Medulla oblongata (tissue), 1 donor: ENCODE measurements around the gene NAV3.

Source experiments
- DNase-seq: peaks from one replicate; pipeline ENCODE4 v3.0.0-alpha.2; 2015; ENCODE audit errors: extremely low spot score

NAV3 gene

GRCh38 chr12:77830583-77831351 lies at the start of gene NAV3:
Gene NAV3 (plus strand): TSS chr12:77830894. CDS start chr12:77831462, 568 bp downstream.
- DNase-seq: no peak

DNA sequence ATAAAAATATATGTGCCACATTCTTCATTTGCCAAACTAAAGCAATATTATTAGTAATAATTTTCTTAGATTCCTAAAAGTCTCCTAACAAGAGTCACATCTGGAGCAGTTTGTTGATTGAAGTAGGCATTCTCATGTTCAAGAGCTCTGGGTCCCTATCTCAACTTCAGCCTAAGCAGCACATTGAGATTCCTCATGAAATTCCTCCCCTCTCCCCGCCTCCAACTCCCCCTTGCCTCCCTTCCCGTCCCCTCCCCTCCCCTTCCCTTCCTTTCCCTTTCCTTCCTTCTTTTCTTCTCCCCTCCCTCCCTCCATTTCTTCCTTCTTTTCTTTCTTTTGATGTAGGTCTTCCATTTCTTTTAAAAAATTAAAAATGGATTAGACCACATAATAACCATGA lies 48.7 kb upstream of the NAV3 start:
- no peak for DNase-seq

GRCh38 chr12:77782766-77783165 lies 47.9 kb upstream of the NAV3 start:
- DNase-seq: no peak

DNA sequence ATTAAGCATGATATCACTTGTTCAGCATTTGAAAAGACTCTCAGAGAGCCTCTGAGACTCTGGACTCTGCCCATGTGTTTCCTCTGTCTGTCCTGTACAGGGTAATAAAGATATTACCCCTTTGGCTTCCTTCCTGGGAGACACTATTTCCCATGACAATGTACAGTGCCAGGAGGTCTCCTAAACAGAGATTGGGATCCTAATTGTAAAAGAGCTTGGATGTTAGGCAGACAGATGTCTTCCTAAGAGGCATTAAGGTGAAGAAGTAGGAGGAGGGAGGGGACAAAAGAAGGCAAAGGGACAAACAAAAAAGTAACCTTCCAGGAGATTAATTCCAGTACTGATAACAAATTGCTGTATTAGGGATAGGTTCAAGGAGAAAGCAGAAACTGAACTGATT lies 45.5 kb upstream of the NAV3 start:
- DNase-seq: no peak

- DNase-seq: no peak
These were observed 44.0 kb upstream of the NAV3 start for GRCh38 chr12:77786675-77787074.

- no peak for DNase-seq
These were observed 42.2 kb upstream of the NAV3 start for GRCh38 chr12:77788231-77789168.

DNA sequence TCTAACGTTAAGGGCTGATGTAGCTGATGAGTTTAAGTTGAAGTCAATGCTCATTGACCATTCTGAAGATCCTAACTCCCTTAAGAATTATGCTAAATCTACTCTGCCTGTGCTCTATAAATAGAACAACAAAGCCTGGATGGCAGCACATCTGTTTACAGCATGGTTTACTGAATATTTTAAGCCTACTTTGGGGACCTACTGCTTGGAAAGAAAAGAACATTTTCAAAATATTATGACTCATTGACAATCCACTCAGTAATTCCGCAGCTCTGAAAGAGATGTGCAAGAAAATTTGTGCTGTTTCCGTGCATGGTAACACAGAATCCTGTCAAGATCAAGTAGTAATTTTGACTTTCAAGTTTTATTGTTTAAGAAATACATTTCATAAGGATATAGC lies 35.0 kb upstream of the NAV3 start:
- no peak for DNase-seq

DNA sequence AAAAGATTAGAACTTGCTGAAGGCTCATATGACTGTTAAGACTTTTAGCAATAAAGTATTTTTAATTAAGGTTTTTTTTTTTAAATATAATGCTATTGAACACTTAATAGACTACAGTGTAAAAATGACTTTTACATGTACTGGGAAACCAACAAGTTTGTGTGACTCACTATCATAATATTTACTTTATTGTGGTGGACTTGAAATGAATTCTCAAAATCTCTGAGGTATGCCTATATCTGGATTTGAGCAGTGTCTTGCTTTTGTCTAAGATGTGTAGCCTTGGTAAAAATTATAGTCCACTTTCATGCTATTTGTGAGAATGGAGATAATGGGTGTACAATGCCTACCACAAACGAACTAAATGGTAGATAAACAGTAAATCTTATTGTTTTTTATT lies 33.9 kb upstream of the NAV3 start:
- no peak for DNase-seq

- DNase-seq: no peak
These were observed 30.2 kb upstream of the NAV3 start for GRCh38 chr12:77800501-77800900.

- no peak for DNase-seq
These were observed 22.2 kb upstream of the NAV3 start for GRCh38 chr12:77808534-77808933.

DNA sequence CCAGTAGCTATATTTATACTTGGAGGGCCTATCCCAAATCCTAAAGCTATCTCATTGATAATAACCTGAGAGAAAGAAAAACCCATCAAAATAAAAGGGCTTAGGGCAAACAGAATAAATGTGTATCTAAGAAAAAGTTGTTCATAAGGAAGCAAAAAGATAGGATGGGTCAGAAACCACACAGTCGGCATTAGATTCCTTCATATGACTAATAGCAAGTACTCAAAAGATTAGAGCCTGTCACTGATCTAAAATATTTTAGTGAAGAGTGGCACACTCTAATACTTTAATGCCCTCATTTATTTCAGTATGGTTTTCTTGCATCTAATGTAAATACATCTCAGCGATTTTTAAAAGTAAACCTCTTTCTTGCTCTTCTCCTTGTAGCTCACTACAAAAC lies 17.1 kb upstream of the NAV3 start:
- DNase-seq: no peak

- no peak for DNase-seq
These were observed 16.3 kb upstream of the NAV3 start for GRCh38 chr12:77814386-77814785.

DNA sequence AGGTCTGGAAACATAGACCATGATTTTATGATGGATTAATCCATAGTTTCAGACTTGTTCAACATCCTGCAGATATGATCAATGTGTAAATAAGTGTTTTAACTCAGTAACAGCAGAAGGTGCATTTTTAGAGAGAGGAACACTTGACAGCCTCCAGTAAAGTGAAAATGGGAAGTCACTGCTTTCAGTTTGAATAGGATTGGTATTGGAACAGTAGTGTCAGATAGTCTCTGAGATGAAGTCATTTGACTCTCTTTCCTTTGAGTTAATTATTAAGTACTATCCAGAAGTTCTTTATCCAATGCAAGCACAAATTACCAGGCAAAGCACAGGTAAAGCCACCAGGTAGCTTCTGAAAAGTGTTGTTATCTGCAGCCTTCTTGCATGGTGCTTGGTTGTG lies 14.5 kb upstream of the NAV3 start:
- DNase-seq: peak; percentile 16

- no peak for DNase-seq
These were observed 13.4 kb upstream of the NAV3 start for GRCh38 chr12:77817276-77817675.

DNA sequence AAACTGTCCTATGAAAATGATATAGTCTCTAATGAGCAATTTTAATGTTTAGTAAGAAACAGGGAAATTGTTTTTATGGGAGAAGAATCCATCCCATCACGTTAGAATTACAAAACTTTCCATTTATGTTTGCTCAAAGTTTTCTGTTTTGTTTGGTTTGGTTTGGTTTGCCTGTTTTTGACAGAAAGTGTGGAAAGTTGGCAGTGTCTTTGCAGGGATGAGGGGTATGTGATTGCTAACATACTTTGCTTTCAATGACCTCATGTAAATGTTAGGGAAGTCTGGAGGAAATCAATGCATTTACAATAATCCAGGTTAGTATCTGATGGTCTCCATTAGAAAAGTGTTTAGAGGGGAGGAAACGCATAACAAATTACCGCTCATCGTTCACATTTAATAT lies 12.3 kb upstream of the NAV3 start:
- no peak for DNase-seq

- no peak for DNase-seq
These were observed 8.9 kb upstream of the NAV3 start for GRCh38 chr12:77821699-77822203.

DNA sequence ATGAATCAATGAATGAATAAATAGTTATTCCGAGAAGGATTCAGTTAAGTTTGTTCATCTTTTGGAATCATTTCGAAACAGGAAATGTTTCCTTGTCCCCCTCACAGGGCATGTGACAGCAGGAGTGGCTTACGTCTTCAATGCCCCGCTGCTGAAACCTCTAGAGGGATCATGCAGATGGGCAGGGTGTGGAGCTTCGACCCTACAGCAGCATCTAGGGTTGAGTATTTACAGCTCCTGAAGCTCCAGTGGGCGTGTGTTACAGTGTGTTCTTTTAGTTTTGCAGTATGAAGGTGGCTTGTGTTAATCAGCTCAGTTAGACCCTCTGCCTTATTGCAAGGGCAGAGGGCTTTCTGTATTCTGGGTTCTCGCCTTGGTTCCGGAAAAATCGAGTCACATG lies 2.6 kb downstream of the NAV3 start:
- peak; percentile 30 for DNase-seq

GRCh38 chr12:77834618-77835017 lies 3.9 kb downstream of the NAV3 start:
- DNase-seq: no peak

- no peak for DNase-seq
These were observed 5.3 kb downstream of the NAV3 start for GRCh38 chr12:77835969-77836368.

GRCh38 chr12:77837876-77838291 lies 7.2 kb downstream of the NAV3 start:
- DNase-seq: peak; percentile 31

- DNase-seq: no peak
These were observed 10.8 kb downstream of the NAV3 start for GRCh38 chr12:77841521-77841920.

DNA sequence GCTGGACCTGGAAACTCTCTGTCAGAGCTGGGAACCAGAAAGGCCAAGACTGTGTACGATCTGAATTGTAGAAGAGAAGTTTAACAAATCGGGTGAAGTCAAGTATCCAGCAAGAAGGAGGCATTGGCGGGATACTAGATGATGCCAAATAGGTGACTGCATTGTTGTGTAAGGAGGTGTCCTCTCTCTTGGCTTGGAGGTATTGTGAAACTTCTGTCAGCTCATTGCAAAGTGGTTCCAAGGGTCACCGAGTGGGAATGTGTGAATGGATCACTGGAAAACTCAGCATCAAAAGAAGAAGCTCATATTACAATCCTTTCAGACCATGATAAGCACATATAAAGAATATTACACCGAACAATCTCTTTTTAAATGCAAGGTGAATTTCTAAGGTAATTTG lies 11.7 kb downstream of the NAV3 start:
- DNase-seq: no peak

DNA sequence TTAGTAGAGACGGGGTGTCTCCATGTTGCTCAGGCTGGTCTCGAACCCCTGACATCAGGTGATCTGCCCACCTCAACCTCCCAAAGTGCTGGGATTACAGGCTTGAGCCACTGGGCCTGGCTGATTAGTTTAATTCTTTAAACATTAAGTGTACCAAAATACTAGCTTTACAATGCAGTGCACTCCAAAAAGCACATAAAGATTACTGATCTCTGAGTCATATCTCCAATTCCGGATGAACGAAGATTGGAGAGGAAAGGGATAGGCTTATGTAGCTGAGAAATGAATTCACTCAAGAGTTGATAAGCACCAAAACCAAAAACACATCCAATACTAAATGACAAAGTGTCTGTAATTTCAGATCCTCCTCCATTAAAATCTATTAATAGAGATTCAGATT lies 15.1 kb downstream of the NAV3 start:
- no peak for DNase-seq
